Uterus (tissue), 4 donors: ENCODE measurements around the gene ZCWPW1. TPM values are rescaled to one million over a fixed set of nuclear protein-coding genes. Genes with fewer than 3 reads are reported as not detected.

Source experiments
- DNase-seq, 2 donors: peaks; one replicate each; pipeline ENCODE4 v3.0.0-alpha.2; 2019 to 2020
- H3K27ac ChIP-seq, 2 donors: fragments of 200-600 bp; sonication (generic); 1 replicate in 1 of 2; 2 replicates in 1 of 2; pipeline ENCODE4 v1.5.1; 2016 to 2018
- H3K27me3 ChIP-seq, 2 donors: fragments of 200-600 bp; sonication (generic); one replicate each; pipeline ENCODE4 v1.5.1; 2018 to 2019; ENCODE audit warnings: control low read depth in 1 of 2
- H3K36me3 ChIP-seq, 2 donors: fragments of 200-600 bp; sonication (generic); one replicate each; pipeline ENCODE4 v1.5.1; 2019; ENCODE audit warnings: control low read depth in 1 of 2
- H3K4me1 ChIP-seq, 2 donors: fragments of 200-600 bp; sonication (generic); one replicate each; pipeline ENCODE4 v1.5.1; 2018 to 2019; ENCODE audit warnings: control low read depth in 1 of 2
- H3K4me3 ChIP-seq, 2 donors: fragments of 200-600 bp; sonication (generic); 1 replicate in 1 of 2; 2 replicates in 1 of 2; pipeline ENCODE4 v1.5.1; 2018 to 2019; ENCODE audit warnings: mild to moderate bottlenecking in 1 of 2
- H3K9me3 ChIP-seq, 2 donors: fragments of 200-600 bp; sonication (generic); one replicate each; pipeline ENCODE4 v1.5.1; 2019; ENCODE audit warnings: control low read depth in 1 of 2
- POLR2A ChIP-seq, 2 donors: fragments of 450-650 bp; IDR thresholded peaks; one replicate each; pipeline ENCODE4 v1.6.1; 2016; ENCODE audit warnings: antibody characterized with exemption in 2 of 2, mild to moderate bottlenecking in 1 of 2, moderate library complexity in 1 of 2
- intact Hi-C: fragments of 100-400 bp; cut with DNase I; formaldehyde crosslinking; loops from one replicate; pipeline ENCODE4 v1.15.1; 2023; ENCODE audit warnings: low total_unique reads
- total RNA-seq, 4 donors: library from RNA; depleted of rRNA in 3 of 4; stranded (reverse); fragments of >200 nt in 3 of 4; gene quantifications; one replicate each; pipeline versions ENCODE4 v1.1.0 to v1.2.4, GENCODE V29; 2014 to 2023
- TF ChIP-seq, protein P1 (sequence below), 4 experiments: fragments of 200-600 bp in 2 of 4; fragments of 450-650 bp in 2 of 4; sonication (generic) in 2 of 4; IDR thresholded peaks; one replicate each; pipeline ENCODE4 v1.5.1; 2016 to 2019; ENCODE audit warnings: antibody characterized with exemption in 4 of 4, mild to moderate bottlenecking in 2 of 4, moderate library complexity in 1 of 4
- donor health status: DM: yes; HTN: yes; CAD: no.

ZCWPW1 gene
- total RNA-seq, 4 donors from 2014 or later, result 1.5 to 6.1 (median 5.2) TPM; not detected in 1

- Histone ChIP-seq H3K27me3 (no peaks in the 10 kb centered on the region), H3K27ac (peak overlapping the region in 1 of 2 donors; percentile 75), H3K9me3 (no peaks in the 10 kb centered on the region), H3K4me1 (peaks cover 0 to 10% of the 10 kb centered on the region in 2 donors), H3K4me3 (no peak overlapping the region), H3K36me3 (no peaks in the 10 kb centered on the region)
- intact Hi-C loops, result loop anchor here (10.0 kb wide), 1 partner anchor 220 kb away; no protein-coding TSS in a partner anchor
- TF ChIP-seq POLR2A (IDR thresholded peaks at IDR 0.05), result no peak
- TF ChIP-seq, protein P1, sequence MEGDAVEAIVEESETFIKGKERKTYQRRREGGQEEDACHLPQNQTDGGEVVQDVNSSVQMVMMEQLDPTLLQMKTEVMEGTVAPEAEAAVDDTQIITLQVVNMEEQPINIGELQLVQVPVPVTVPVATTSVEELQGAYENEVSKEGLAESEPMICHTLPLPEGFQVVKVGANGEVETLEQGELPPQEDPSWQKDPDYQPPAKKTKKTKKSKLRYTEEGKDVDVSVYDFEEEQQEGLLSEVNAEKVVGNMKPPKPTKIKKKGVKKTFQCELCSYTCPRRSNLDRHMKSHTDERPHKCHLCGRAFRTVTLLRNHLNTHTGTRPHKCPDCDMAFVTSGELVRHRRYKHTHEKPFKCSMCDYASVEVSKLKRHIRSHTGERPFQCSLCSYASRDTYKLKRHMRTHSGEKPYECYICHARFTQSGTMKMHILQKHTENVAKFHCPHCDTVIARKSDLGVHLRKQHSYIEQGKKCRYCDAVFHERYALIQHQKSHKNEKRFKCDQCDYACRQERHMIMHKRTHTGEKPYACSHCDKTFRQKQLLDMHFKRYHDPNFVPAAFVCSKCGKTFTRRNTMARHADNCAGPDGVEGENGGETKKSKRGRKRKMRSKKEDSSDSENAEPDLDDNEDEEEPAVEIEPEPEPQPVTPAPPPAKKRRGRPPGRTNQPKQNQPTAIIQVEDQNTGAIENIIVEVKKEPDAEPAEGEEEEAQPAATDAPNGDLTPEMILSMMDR (IDR thresholded peaks at IDR 0.05), result no peak
- no peak for DNase-seq
These were observed 36.8 kb upstream of the ZCWPW1 start for GRCh38 chr7:100465299-100465698.

GRCh38 chr7:100464791-100465190 lies 36.3 kb upstream of the ZCWPW1 start:
- Histone ChIP-seq H3K4me1 (peaks cover 0 to 10% of the 10 kb centered on the region in 2 donors), H3K27ac (no peak overlapping the region), H3K9me3 (no peaks in the 10 kb centered on the region), H3K36me3 (no peaks in the 10 kb centered on the region), H3K4me3 (no peak overlapping the region), H3K27me3 (no peaks in the 10 kb centered on the region)
- intact Hi-C loops, result loop anchor here (10.0 kb wide), 1 partner anchor 220 kb away; no protein-coding TSS in a partner anchor
- DNase-seq, result no peak
- TF ChIP-seq POLR2A (IDR thresholded peaks at IDR 0.05), result no peak

- peaks cover 0 to 10% of the 10 kb centered on the region in 2 donors for H3K4me1 ChIP-seq
- no peak within 1 kb of the TSS for H3K27ac ChIP-seq
- intact Hi-C loops, result loop anchor here (10.0 kb wide), 1 partner anchor 221 kb away; no protein-coding TSS in a partner anchor
- H3K27me3 ChIP-seq, result no peaks in the 10 kb centered on the region
- no peaks in the 10 kb centered on the region for H3K36me3 ChIP-seq
- TF ChIP-seq POLR2A (IDR thresholded peaks at IDR 0.05), result no peak
- TF ChIP-seq, protein P1 (IDR thresholded peaks at IDR 0.05), result no peak
- H3K4me3 ChIP-seq, result no peak within 1 kb of the TSS
- no peaks in the 10 kb centered on the region for H3K9me3 ChIP-seq
- DNase-seq, result no peak
These were observed 35.7 kb upstream of the ZCWPW1 start, which contains the start of gene SPACDR for GRCh38 chr7:100464210-100464660. Gene SPACDR, minus strand, starts transcription at chr7:100464260. Its CDS starts 235 bp downstream, at chr7:100464025.

- H3K27ac ChIP-seq, result no peak overlapping the region
- intact Hi-C loops, result no loop called here
- no peak overlapping the region for H3K4me3 ChIP-seq
- no peaks in the 10 kb centered on the region for H3K4me1 ChIP-seq
- TF ChIP-seq, protein P1 (IDR thresholded peaks at IDR 0.05), result no peak
- no peak for TF ChIP-seq POLR2A (IDR thresholded peaks at IDR 0.05)
- H3K27me3 ChIP-seq, result no peaks in the 10 kb centered on the region
- H3K36me3 ChIP-seq, result no peaks in the 10 kb centered on the region
- H3K9me3 ChIP-seq, result no peaks in the 10 kb centered on the region
- DNase-seq, result no peak
These were observed 28.5 kb upstream of the ZCWPW1 start for GRCh38 chr7:100457033-100457432.

DNA sequence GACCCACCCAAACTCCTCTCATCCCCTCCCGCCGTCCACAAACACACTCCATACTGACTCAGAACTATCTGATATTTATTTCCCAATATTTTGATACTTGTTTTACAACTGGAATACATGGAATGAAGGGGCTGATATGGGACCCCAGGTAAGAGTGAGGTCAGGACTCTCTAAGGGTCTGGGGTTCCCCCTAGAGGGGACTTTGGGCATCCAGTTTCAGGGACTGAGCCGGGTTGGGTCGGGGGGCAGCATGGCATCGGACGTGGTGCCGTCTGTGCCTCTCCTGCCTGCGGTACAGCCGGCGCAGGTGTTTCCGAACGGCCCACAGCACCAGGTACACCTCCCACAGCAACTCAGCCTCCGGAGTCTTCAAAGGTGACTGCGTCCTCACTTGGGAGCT lies 28.1 kb upstream of the ZCWPW1 start:
- intact Hi-C loops, result no loop called here
- no peaks in the 10 kb centered on the region for H3K36me3 ChIP-seq
- H3K4me3 ChIP-seq, result no peak overlapping the region
- TF ChIP-seq, protein P1 (IDR thresholded peaks at IDR 0.05), result no peak
- TF ChIP-seq POLR2A (IDR thresholded peaks at IDR 0.05), result no peak
- H3K27me3 ChIP-seq, result no peaks in the 10 kb centered on the region
- no peaks in the 10 kb centered on the region for H3K9me3 ChIP-seq
- H3K27ac ChIP-seq, result no peak overlapping the region
- no peak for DNase-seq
- H3K4me1 ChIP-seq, result no peaks in the 10 kb centered on the region
